Cardiac fibroblast (primary cell): ENCODE measurements around the gene EFNA3.

Source experiments
- DNase-seq, 2 donors: peaks; one replicate each; pipeline versions ENCODE4 v3.0.0 to v3.0.0-alpha.2; 2010; ENCODE audit warnings: low read depth in 2 of 2
- H3K4me3 ChIP-seq, 2 donors: replicated peaks in 1 of 2; 1 replicate in 1 of 2; 2 replicates in 1 of 2; pipeline ENCODE4 v1.5.1; 2011; ENCODE audit warnings: low read depth in 2 of 2, low read length in 2 of 2, mild to moderate bottlenecking in 2 of 2, moderate library complexity in 1 of 2
- TF ChIP-seq, protein P1 (sequence below): IDR thresholded peaks from one replicate; pipeline ENCODE4 v1.5.1; 2011; ENCODE audit warnings: low read depth, mild to moderate bottlenecking, low read length, inconsistent platforms

EFNA3 gene

GRCh38 chr1:155103325-155103724, 24.7 kb downstream of the EFNA3 start:
- no peak overlapping the region for H3K4me3 ChIP-seq
- TF ChIP-seq, protein P1, sequence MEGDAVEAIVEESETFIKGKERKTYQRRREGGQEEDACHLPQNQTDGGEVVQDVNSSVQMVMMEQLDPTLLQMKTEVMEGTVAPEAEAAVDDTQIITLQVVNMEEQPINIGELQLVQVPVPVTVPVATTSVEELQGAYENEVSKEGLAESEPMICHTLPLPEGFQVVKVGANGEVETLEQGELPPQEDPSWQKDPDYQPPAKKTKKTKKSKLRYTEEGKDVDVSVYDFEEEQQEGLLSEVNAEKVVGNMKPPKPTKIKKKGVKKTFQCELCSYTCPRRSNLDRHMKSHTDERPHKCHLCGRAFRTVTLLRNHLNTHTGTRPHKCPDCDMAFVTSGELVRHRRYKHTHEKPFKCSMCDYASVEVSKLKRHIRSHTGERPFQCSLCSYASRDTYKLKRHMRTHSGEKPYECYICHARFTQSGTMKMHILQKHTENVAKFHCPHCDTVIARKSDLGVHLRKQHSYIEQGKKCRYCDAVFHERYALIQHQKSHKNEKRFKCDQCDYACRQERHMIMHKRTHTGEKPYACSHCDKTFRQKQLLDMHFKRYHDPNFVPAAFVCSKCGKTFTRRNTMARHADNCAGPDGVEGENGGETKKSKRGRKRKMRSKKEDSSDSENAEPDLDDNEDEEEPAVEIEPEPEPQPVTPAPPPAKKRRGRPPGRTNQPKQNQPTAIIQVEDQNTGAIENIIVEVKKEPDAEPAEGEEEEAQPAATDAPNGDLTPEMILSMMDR, result no peak
- no peak for DNase-seq

DNA sequence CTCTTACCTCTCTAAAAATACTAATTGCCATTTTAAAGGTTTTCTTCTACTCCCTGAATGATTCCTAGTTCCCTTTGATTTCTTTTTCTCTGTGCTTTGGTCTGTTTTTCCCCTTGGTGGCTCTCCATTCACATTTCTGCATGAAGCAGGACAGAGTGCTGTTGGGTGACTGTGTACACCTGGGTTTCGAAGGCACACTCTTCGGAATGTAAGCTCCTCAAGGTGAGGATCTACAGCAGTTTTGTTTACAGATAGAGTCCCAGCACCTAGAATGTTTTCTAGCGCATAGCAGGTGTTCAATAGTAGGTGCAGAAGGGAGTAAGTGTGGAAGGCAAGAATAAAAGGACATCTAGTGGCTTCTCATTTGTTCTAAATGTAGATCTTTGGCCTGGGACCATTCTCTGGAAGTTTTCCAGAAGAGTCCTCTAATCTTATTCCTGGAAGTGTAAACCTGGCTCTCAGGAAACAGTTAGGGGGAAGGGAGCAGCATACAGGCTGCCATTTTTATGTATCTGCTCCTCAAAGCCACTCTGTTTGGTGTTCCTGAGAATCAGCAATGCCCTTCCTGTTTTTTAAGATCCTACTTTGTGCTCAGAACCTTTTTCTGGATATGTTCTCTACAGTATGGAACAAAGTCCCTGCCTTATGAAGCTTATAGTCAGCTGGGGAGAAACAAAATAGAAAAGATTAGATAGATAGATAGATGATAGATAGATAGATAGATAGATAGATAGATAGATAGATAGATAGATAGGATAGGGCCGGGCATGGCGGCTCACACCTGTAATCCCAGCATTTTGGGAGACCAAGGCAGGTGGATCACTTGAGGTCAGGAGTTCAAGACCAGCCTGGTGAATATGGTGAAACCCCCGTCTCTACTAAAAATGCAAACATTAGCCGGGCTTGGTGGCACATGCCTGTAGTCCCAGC, 26.2 kb downstream of the EFNA3 start:
- no peak for DNase-seq
- H3K4me3 ChIP-seq, result no peak overlapping the region
- TF ChIP-seq, protein P1, result no peak

DNA sequence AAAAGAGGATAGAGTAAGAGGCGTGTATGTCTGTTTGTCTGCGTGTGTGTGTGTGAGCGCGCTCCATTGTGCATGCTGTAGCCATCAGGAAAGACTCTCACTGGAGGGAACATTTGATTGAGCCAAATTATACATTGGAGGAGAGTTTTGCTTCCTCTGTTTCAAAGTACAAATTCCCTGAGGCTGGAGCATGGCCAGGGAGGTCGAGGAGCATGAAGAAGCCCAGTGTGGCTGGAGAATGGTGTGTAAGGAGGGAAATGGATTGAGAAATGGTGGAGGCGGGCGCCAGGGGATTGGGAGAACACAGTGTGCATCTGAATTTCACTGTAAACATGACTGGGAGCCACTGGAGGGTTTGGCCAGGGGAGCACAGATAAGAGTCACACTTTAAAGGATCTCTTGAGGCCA, 27.0 kb downstream of the EFNA3 start:
- no peak overlapping the region for H3K4me3 ChIP-seq
- TF ChIP-seq, protein P1, result no peak
- peak; percentile 20 to 88 for DNase-seq

DNA sequence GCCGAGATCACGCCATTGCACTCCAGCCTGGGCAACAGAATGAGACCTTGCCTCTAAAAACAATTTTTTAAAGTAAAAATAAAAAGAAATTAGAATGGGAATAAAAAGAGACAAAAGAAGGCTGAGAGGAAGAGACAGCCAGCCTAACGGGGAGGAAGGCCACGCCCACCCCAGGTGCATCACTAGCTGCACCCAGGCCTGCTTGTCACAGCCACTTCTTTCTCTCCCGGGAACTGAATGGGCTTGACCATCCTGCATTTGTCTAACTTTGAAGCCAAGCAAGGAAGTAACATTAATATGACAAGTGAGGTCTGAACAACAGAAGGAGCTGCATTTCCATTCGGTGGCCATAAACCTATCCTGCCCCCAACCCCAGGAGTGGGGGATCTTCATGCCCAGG, 28.2 kb downstream of the EFNA3 start:
- no peak for DNase-seq
- no peak overlapping the region for H3K4me3 ChIP-seq
- TF ChIP-seq, protein P1, result no peak

- no peak for DNase-seq
- no peak overlapping the region for H3K4me3 ChIP-seq
- TF ChIP-seq, protein P1, result no peak
Observed at GRCh38 chr1:155107309-155108264, 28.9 kb downstream of the EFNA3 start.

GRCh38 chr1:155108296-155108695, 29.7 kb downstream of the EFNA3 start:
- DNase-seq, result no peak
- TF ChIP-seq, protein P1, result no peak
- no peak overlapping the region for H3K4me3 ChIP-seq
